ENCODE data around the gene CDHR3. TPM values are rescaled to one million over a fixed set of nuclear protein-coding genes. Genes with fewer than 3 reads are reported as not detected.

Gene CDHR3
- polyA plus RNA-seq, 1 donor from 2014 or later = 2.9 TPM

- Histone ChIP-seq H3K9me3 (ENCODE audit: low read length) (no peaks in the 10 kb centered on the region), H3K27ac (ENCODE audit: low read length) (no peak overlapping the region), H3K27me3 (ENCODE audit: insufficient read depth, low read depth, low read length) (no peaks in the 10 kb centered on the region), H3K4me2 (ENCODE audit: low read length) (no peak overlapping the region), H2AFZ (ENCODE audit: low read depth, low read length) (no peak overlapping the region), H3K9me2 (ENCODE audit: insufficient read depth, low read length) (no peaks in the 10 kb centered on the region), H3F3A (ENCODE audit: insufficient read depth, low read length, poor library complexity, severe bottlenecking) (no peaks in the 10 kb centered on the region), H4K20me1 (ENCODE audit: insufficient read depth) (no peaks in the 10 kb centered on the region), H3K4me3 (ENCODE audit: low read length) (no peak overlapping the region), H3K36me3 (ENCODE audit: insufficient read depth, low read length) (no peaks in the 10 kb centered on the region), H3K9ac (ENCODE audit: low read length) (no peak overlapping the region), H3K79me2 (replicated peaks; ENCODE audit: insufficient read depth, low read length) (no peaks in the 10 kb centered on the region)
- no peak for TF ChIP-seq TAF1 (IDR thresholded peaks at IDR 0.05; ENCODE audit: low read depth)
- TF ChIP-seq REST (IDR thresholded peaks at IDR 0.05; ENCODE audit: borderline replicate concordance) = no peak
- TF ChIP-seq RAD21 (conservative IDR thresholded peaks at IDR 0.05) = no peak
- no peak for TF ChIP-seq EP300 (conservative IDR thresholded peaks at IDR 0.05; ENCODE audit: poor library complexity, severe bottlenecking)
Observed at GRCh38 chr7:106071356-106071998, 108.4 kb downstream of the CDHR3 start.

DNA sequence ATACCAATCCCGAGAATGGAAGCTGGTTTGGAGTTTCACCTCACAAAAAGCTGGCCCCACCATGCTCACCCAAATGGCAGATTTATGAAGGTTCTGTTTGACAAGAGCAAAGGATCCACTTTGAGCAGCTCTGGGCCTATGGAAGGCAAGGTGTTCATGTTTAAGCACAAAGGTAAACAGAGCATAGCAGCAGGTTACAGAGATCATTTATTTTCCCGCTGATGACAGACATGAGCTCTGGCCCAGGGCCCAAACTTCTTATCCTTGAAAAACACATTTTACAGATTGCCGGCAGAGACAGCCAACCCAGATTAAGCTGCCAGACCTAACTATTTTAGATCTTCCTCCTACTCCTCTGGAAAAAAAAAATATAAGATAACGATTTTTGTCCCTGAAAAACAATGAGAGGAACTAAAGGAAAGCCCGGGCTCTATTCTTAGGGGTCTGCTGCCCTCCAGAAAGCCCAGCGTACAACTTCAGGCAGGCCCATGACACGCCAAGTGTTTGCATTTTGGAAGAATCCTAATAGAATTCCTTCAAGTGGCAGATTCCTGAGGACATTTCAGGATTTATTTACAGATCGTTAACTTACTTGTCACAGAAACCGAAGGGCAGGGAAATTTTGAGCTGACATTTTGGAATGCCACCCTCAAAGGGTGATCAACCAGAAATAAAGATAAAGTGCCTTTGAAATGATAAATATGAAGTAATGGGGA lies 109.1 kb downstream of the CDHR3 start:
- Histone ChIP-seq H3K4me2 (ENCODE audit: low read length) (no peak overlapping the region), H3F3A (ENCODE audit: insufficient read depth, low read length, poor library complexity, severe bottlenecking) (no peaks in the 10 kb centered on the region), H4K20me1 (ENCODE audit: insufficient read depth) (no peaks in the 10 kb centered on the region), H3K4me3 (ENCODE audit: low read length) (no peak overlapping the region), H3K9me3 (ENCODE audit: low read length) (no peaks in the 10 kb centered on the region), H3K79me2 (replicated peaks; ENCODE audit: insufficient read depth, low read length) (no peaks in the 10 kb centered on the region), H3K9ac (ENCODE audit: low read length) (no peak overlapping the region), H3K27me3 (ENCODE audit: insufficient read depth, low read depth, low read length) (no peaks in the 10 kb centered on the region), H3K27ac (ENCODE audit: low read length) (no peak overlapping the region), H2AFZ (ENCODE audit: low read depth, low read length) (no peak overlapping the region), H3K36me3 (ENCODE audit: insufficient read depth, low read length) (no peaks in the 10 kb centered on the region), H3K9me2 (ENCODE audit: insufficient read depth, low read length) (no peaks in the 10 kb centered on the region)
- TF ChIP-seq RAD21 (conservative IDR thresholded peaks at IDR 0.05) = no peak
- TF ChIP-seq EZH2 (IDR thresholded peaks at IDR 0.05; ENCODE audit: borderline replicate concordance, insufficient read depth, low read length, poor library complexity, severe bottlenecking) = no peak
- TF ChIP-seq MXI1 (conservative IDR thresholded peaks at IDR 0.05; ENCODE audit: poor library complexity, severe bottlenecking) = no peak
- TF ChIP-seq, protein P1, sequence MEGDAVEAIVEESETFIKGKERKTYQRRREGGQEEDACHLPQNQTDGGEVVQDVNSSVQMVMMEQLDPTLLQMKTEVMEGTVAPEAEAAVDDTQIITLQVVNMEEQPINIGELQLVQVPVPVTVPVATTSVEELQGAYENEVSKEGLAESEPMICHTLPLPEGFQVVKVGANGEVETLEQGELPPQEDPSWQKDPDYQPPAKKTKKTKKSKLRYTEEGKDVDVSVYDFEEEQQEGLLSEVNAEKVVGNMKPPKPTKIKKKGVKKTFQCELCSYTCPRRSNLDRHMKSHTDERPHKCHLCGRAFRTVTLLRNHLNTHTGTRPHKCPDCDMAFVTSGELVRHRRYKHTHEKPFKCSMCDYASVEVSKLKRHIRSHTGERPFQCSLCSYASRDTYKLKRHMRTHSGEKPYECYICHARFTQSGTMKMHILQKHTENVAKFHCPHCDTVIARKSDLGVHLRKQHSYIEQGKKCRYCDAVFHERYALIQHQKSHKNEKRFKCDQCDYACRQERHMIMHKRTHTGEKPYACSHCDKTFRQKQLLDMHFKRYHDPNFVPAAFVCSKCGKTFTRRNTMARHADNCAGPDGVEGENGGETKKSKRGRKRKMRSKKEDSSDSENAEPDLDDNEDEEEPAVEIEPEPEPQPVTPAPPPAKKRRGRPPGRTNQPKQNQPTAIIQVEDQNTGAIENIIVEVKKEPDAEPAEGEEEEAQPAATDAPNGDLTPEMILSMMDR (IDR thresholded peaks at IDR 0.05; ENCODE audit: poor library complexity, severe bottlenecking) = no peak
- TF ChIP-seq REST (IDR thresholded peaks at IDR 0.05; ENCODE audit: borderline replicate concordance) = no peak
